Measurements from ENCODE around the gene TAS2R19.

The TAS2R19 gene

GRCh38 chr12:10998204-10998603 is 24.2 kb downstream of the TAS2R19 start, which contains the start of gene TAS2R20:
TSS of gene TAS2R20 (minus strand) at chr12:10998304. CDS start at chr12:10997875, 429 bp downstream.
- CTCF ChIA-PET = interaction anchor here (1.2 kb wide), 1 partner anchor 9 kb away, joined by 3 read pairs; no protein-coding TSS in a partner anchor
- POLR2A ChIA-PET = no interaction called here
- no peak for TF ChIP-seq CTCF (IDR thresholded peaks at IDR 0.05; ENCODE audit: control extremely low read depth, extremely low read depth, low read depth, missing control alignments)

GRCh38 chr12:10994307-10994706 is 28.1 kb downstream of the TAS2R19 start:
- TF ChIP-seq CTCF (IDR thresholded peaks at IDR 0.05; ENCODE audit: control extremely low read depth, extremely low read depth, low read depth, missing control alignments) = no peak
- DNase-seq (ENCODE audit: extremely low spot score) = no peak
- ChIA-PET POLR2A (no interaction called here), CTCF (interaction anchor here (1.3 kb wide), 1 partner anchor 30 kb away, joined by 3 read pairs; no protein-coding TSS in a partner anchor)

More at GRCh38 chr12:10998204-10998603, 24.2 kb downstream of the TAS2R19 start, which contains the start of gene TAS2R20:
- no peak for DNase-seq (ENCODE audit: extremely low spot score)

- no peak for DNase-seq (ENCODE audit: extremely low spot score)
- CTCF ChIA-PET = no interaction called here
- POLR2A ChIA-PET = no interaction called here
- TF ChIP-seq CTCF (IDR thresholded peaks at IDR 0.05; ENCODE audit: control extremely low read depth, extremely low read depth, low read depth, missing control alignments) = no peak
Observed at GRCh38 chr12:10989107-10989506, 33.3 kb downstream of the TAS2R19 start.

GRCh38 chr12:10986812-10987211 is 35.6 kb downstream of the TAS2R19 start, which contains the start of gene TAS2R50:
TSS of gene TAS2R50 (minus strand) at chr12:10986912. CDS start at chr12:10986860, 52 bp downstream.
- ChIA-PET POLR2A (no interaction called here), CTCF (no interaction called here)
- no peak for DNase-seq (ENCODE audit: extremely low spot score)
- TF ChIP-seq CTCF (IDR thresholded peaks at IDR 0.05; ENCODE audit: control extremely low read depth, extremely low read depth, low read depth, missing control alignments) = no peak

GRCh38 chr12:10982244-10982643 is 40.2 kb downstream of the TAS2R19 start:
- ChIA-PET POLR2A (no interaction called here), CTCF (no interaction called here)
- TF ChIP-seq CTCF (IDR thresholded peaks at IDR 0.05; ENCODE audit: control extremely low read depth, extremely low read depth, low read depth, missing control alignments) = no peak
- DNase-seq (ENCODE audit: extremely low spot score) = no peak

- CTCF ChIA-PET = no interaction called here
- POLR2A ChIA-PET = no interaction called here
- no peak for DNase-seq (ENCODE audit: extremely low spot score)
- no peak for TF ChIP-seq CTCF (IDR thresholded peaks at IDR 0.05; ENCODE audit: control extremely low read depth, extremely low read depth, low read depth, missing control alignments)
Observed at GRCh38 chr12:10974965-10975364, 47.5 kb downstream of the TAS2R19 start.

Measured in GM10248 (cell line).